Endothelial cell of umbilical vein (primary cell): ENCODE measurements around the gene DHCR7. TPM values are rescaled to one million over a fixed set of nuclear protein-coding genes. Genes with fewer than 3 reads are reported as not detected.

Source experiments
- BruUV-seq: library from RNA; stranded (reverse); fragments of 400-500 nt; replicated peaks from 2 replicates; lab custom pipeline; 2021; lab: Mats Ljungman, UMichigan
- CTCF ChIA-PET: fragments of 300-600, 350-600 bp; sonication (Branson Sonifier 250); formaldehyde crosslinking; loops from one replicate; lab custom pipeline; 2021; ENCODE audit warnings: antibody characterized with exemption, inconsistent platforms; lab: Charles Lee
- POLR2A ChIA-PET: fragments of 300-600, 350-600 bp; sonication (Branson Sonifier 250); formaldehyde crosslinking; loops from one replicate; lab custom pipeline; 2021; ENCODE audit warnings: antibody characterized with exemption, inconsistent platforms; lab: Charles Lee
- DNase-seq: peaks from one replicate; pipeline ENCODE4 v3.0.0-alpha.2; 2011; ENCODE audit warnings: low read depth, low spot score
- FAIRE-seq: peaks from 2 replicates; lab custom pipeline; 2011; peaks lifted over from hg19 to GRCh38; lab: Jason Lieb, UNC
- H2AFZ ChIP-seq: 2 replicates; pipeline ENCODE4 v1.6.0; 2012; ENCODE audit warnings: low read depth, low read length, control low read depth, inconsistent platforms
- H3K27ac ChIP-seq: 2 replicates; pipeline ENCODE4 v1.5.1; 2011; ENCODE audit warnings: low read depth, mild to moderate bottlenecking, control low read depth, low read length, moderate library complexity; ENCODE audit not compliant: insufficient read depth
- H3K27me3 ChIP-seq, 2 experiments: 2 replicates each; pipeline versions ENCODE4 v1.6.0 to v1.6.1; 2011; ENCODE audit warnings: low read length in 2 of 2, mixed read lengths in 1 of 2; ENCODE audit not compliant: control insufficient read depth in 2 of 2, insufficient read depth in 2 of 2
- H3K36me3 ChIP-seq, 2 experiments: 2 replicates in 1 of 2; 3 replicates in 1 of 2; pipeline ENCODE4 v1.5.1; 2011; ENCODE audit warnings: low read length in 2 of 2, mild to moderate bottlenecking in 1 of 2, moderate library complexity in 1 of 2; ENCODE audit not compliant: control insufficient read depth in 2 of 2, insufficient read depth in 2 of 2; ENCODE audit errors: extremely low read depth in 1 of 2
- H3K4me1 ChIP-seq: 3 replicates; pipeline ENCODE4 v1.5.1; 2011; ENCODE audit warnings: mild to moderate bottlenecking, low read length; ENCODE audit not compliant: control insufficient read depth, insufficient read depth; ENCODE audit errors: extremely low read depth
- H3K4me2 ChIP-seq: 2 replicates; pipeline ENCODE4 v1.6.1; 2011; ENCODE audit warnings: low read length, control low read depth, mixed read lengths; ENCODE audit not compliant: insufficient read depth
- H3K4me3 ChIP-seq, 3 experiments: fragments of 200-600 bp in 1 of 3; sonication (generic), shearing (Covaris generic) in 1 of 3; replicated peaks in 1 of 3; 2 replicates each; pipeline ENCODE4 v1.5.1; 2011 to 2016; ENCODE audit warnings: control low read depth in 3 of 3, low read length in 3 of 3, mild to moderate bottlenecking in 2 of 3, inconsistent platforms in 1 of 3, low read depth in 1 of 3, moderate library complexity in 1 of 3; ENCODE audit not compliant: insufficient read depth in 1 of 3
- H3K79me2 ChIP-seq: 2 replicates; pipeline ENCODE4 v1.6.0; 2012; ENCODE audit warnings: low read length, inconsistent platforms; ENCODE audit not compliant: control insufficient read depth, insufficient read depth
- H3K9ac ChIP-seq: replicated peaks from 2 replicates; pipeline ENCODE3; 2011; ENCODE audit warnings: low read length, control low read depth; ENCODE audit not compliant: insufficient read depth; ENCODE audit errors: extremely low read depth
- H3K9me1 ChIP-seq: replicated peaks from 3 replicates; pipeline ENCODE4 v1.6.0; 2011; ENCODE audit warnings: mild to moderate bottlenecking, low read length; ENCODE audit not compliant: control insufficient read depth, insufficient read depth; ENCODE audit errors: extremely low read depth
- H3K9me3 ChIP-seq: replicated peaks from 2 replicates; pipeline ENCODE4 v1.5.1; 2012; ENCODE audit warnings: low read length, inconsistent platforms; ENCODE audit not compliant: control insufficient read depth, insufficient read depth
- H4K20me1 ChIP-seq: replicated peaks from 2 replicates; pipeline ENCODE3; 2011; ENCODE audit warnings: mild to moderate bottlenecking, low read length; ENCODE audit not compliant: control insufficient read depth, insufficient read depth; ENCODE audit errors: extremely low read depth
- EZH2 ChIP-seq: IDR thresholded peaks from 2 replicates; pipeline ENCODE4 v1.6.1; 2012; ENCODE audit warnings: borderline replicate concordance, low read depth, mild to moderate bottlenecking, moderate library complexity, low read length, inconsistent platforms; ENCODE audit not compliant: severe bottlenecking
- FOS ChIP-seq: IDR thresholded peaks from 2 replicates; pipeline ENCODE4 v1.6.1; 2011; ENCODE audit warnings: mild to moderate bottlenecking, low read length, moderate library complexity, borderline replicate concordance; ENCODE audit not compliant: insufficient read depth
- GATA2 ChIP-seq: IDR thresholded peaks from 2 replicates; pipeline ENCODE4 v1.7.0; 2011; ENCODE audit warnings: low read depth, mild to moderate bottlenecking, moderate library complexity, mixed read lengths, low read length; ENCODE audit not compliant: insufficient read length, insufficient read depth
- JUN ChIP-seq: IDR thresholded peaks from 2 replicates; pipeline ENCODE4 v1.6.1; 2011; ENCODE audit warnings: borderline replicate concordance, low read depth; ENCODE audit not compliant: insufficient read length, insufficient read depth
- MYC ChIP-seq: IDR thresholded peaks from one replicate; pipeline ENCODE4 v1.6.1; 2011; ENCODE audit warnings: mild to moderate bottlenecking, low read depth, low read length
- POLR2A ChIP-seq: IDR thresholded peaks from 2 replicates; pipeline ENCODE4 v1.6.1; 2012; ENCODE audit warnings: low read depth, mild to moderate bottlenecking, control low read depth, low read length
- POLR2AphosphoS5 ChIP-seq: IDR thresholded peaks from 2 replicates; pipeline ENCODE4 v1.6.1; 2012; ENCODE audit warnings: low read depth, mild to moderate bottlenecking, control low read depth, low read length, moderate library complexity; ENCODE audit not compliant: insufficient read depth
- dilution Hi-C: fragments of 300-500 bp; cut with MboI; formaldehyde crosslinking; loops from one replicate; pipeline ENCODE4 v1.15.0; 2019; ENCODE audit warnings: low sequenced_read_pairs; ENCODE audit not compliant: extremely low pct_ligation_motif_present
- intact Hi-C: fragments of 100-400 bp; cut with micrococcal nuclease; formaldehyde crosslinking; loops from one replicate; pipeline ENCODE4 v1.10.0; 2022
- polyA plus RNA-seq, 4 experiments: library from polyadenylated mRNA; depleted of rRNA in 3 of 4; stranded (reverse) in 3 of 4; unstranded in 1 of 4; fragments of >200 nt; gene quantifications; 2 replicates each; pipeline versions ENCODE4 v1.2.1 to v1.2.3, GENCODE V29; 2011 to 2012; ENCODE audit warnings: missing spikeins in 1 of 4
- total RNA-seq: library from RNA; stranded (reverse); gene quantifications from 2 replicates; pipeline ENCODE4 v1.2.3, GENCODE V29; 2021
- TF ChIP-seq, protein P1 (sequence below), 2 donors: IDR thresholded peaks; 1 replicate in 1 of 2; 2 replicates in 1 of 2; pipeline ENCODE4 v1.5.1; 2011; ENCODE audit warnings: low read length in 2 of 2, mild to moderate bottlenecking in 2 of 2, moderate library complexity in 2 of 2, control low read depth in 1 of 2, inconsistent platforms in 1 of 2, low read depth in 1 of 2; ENCODE audit not compliant: insufficient read depth in 1 of 2; ENCODE audit errors: extremely low read depth in 1 of 2
- TF ChIP-seq, protein P2 (sequence below): IDR thresholded peaks from 2 replicates; pipeline ENCODE4 v1.6.1; 2011; ENCODE audit not compliant: insufficient read depth, insufficient read length

Gene DHCR7
- total and polyA plus RNA-seq, 2 donors (not counting 3 experiments of a cell fraction or from before 2014, with no cell fraction given): 171 to 175 TPM

DNA sequence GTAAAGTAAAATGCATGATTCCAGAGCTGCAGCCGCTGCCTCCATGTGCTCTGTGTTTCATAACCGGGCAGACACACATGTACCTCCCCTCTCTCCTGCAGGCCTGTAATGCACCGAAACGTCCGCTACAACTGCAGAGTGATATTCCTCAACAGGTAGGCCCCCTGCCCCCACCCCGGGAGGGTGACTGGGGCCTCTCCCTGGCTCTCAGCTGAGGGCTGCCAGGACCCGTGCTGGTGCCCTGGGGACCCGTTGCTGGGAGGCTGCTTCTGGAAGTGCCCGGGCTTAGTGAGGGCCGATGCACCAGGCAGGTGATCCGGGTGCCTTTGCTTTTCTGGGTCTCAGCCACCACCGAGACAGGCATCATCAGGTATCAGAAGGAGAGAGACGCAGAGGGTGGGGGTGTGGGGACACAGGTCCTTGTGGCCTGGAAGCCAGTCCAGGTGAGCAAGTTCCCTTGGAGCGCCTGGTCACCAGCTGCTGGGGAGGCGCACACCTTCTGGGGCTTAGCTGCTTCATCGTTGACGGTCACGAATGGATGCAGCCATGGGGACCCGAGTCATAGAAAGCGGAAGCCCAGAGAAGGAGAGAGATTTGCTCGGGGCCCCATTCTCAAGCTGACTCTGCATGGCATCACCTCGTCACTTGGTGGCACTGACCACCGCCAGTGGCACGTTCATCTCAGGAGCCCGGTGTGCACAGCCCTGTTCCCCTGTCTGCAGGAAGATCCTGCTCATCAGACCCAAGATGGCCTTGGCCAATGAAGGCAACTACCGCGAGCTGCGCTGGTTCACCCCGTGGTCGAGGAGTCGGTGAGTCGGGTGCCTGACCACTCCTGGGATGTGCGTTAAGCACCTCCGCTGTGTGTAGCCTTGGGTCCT lies 15.4 kb upstream of the DHCR7 start:
- H3K27me3 ChIP-seq: no peaks in the 10 kb centered on the region
- dilution Hi-C loops (no loop called here), intact Hi-C loops (no loop called here)
- ChIA-PET CTCF (interaction anchor here (0.7 kb wide), 1 partner anchor 100 kb away, joined by 4 read pairs; no protein-coding TSS in a partner anchor), POLR2A (no interaction called here)
- no peak for TF ChIP-seq FOS
- TF ChIP-seq JUN: no peak
- TF ChIP-seq, protein P1, sequence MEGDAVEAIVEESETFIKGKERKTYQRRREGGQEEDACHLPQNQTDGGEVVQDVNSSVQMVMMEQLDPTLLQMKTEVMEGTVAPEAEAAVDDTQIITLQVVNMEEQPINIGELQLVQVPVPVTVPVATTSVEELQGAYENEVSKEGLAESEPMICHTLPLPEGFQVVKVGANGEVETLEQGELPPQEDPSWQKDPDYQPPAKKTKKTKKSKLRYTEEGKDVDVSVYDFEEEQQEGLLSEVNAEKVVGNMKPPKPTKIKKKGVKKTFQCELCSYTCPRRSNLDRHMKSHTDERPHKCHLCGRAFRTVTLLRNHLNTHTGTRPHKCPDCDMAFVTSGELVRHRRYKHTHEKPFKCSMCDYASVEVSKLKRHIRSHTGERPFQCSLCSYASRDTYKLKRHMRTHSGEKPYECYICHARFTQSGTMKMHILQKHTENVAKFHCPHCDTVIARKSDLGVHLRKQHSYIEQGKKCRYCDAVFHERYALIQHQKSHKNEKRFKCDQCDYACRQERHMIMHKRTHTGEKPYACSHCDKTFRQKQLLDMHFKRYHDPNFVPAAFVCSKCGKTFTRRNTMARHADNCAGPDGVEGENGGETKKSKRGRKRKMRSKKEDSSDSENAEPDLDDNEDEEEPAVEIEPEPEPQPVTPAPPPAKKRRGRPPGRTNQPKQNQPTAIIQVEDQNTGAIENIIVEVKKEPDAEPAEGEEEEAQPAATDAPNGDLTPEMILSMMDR (IDR thresholded peaks at IDR 0.05; ENCODE audit: extremely low read depth in 1 of 2, insufficient read depth in 1 of 2, low read depth in 1 of 2, low read length in 2 of 2): no peak
- TF ChIP-seq GATA2: no peak
- no peak for TF ChIP-seq MYC
- TF ChIP-seq POLR2AphosphoS5: no peak
- no peak for TF ChIP-seq POLR2A
- no peak for TF ChIP-seq EZH2
- TF ChIP-seq, protein P2, sequence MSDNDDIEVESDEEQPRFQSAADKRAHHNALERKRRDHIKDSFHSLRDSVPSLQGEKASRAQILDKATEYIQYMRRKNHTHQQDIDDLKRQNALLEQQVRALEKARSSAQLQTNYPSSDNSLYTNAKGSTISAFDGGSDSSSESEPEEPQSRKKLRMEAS: no peak
- H3K27ac ChIP-seq: no peak overlapping the region
- H3K36me3 ChIP-seq: peaks cover 15 to 23% of the 10 kb centered on the region in 2 experiments
- H3K4me2 ChIP-seq: no peak overlapping the region
- no peak overlapping the region for H3K4me3 ChIP-seq
- H3K9me1 ChIP-seq: no peaks in the 10 kb centered on the region
- no TSS peak for BruUV-seq
- H3K4me1 ChIP-seq: no peaks in the 10 kb centered on the region
- no peak overlapping the region for H2AFZ ChIP-seq
- DNase-seq (no peak), FAIRE-seq (no peak)
- no peaks in the 10 kb centered on the region for H3K79me2 ChIP-seq
- H4K20me1 ChIP-seq: no peaks in the 10 kb centered on the region
- H3K9ac ChIP-seq: no peak overlapping the region
- no peaks in the 10 kb centered on the region for H3K9me3 ChIP-seq
